ENCODE data around the gene RFT1.

RFT1 gene

DNA sequence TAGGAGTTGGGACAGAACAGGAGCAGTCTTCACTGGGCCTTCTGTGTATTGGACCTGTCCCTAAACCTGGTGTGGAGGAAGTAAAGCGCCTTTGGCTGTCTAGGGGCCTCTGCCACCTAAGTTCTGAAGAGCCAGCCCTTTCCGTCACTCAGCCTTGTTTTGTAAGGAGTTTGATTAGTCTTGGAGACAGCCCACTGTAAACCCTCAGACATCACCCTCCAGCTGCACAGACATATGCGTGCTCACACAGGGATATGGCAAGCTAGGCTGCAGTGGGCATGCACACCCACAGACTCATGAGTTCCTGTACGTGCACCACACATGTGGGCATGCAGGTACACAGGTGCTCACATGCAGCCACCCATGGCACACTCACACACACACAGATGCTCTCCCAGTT, 36.0 kb upstream of the RFT1 start:
- H3K27ac Mint-ChIP-seq: no peak overlapping the region
- H3K27me3 Mint-ChIP-seq (ENCODE audit: low read depth, poor library complexity): no peaks in the 10 kb centered on the region
- H3K4me3 Mint-ChIP-seq: no peak overlapping the region

DNA sequence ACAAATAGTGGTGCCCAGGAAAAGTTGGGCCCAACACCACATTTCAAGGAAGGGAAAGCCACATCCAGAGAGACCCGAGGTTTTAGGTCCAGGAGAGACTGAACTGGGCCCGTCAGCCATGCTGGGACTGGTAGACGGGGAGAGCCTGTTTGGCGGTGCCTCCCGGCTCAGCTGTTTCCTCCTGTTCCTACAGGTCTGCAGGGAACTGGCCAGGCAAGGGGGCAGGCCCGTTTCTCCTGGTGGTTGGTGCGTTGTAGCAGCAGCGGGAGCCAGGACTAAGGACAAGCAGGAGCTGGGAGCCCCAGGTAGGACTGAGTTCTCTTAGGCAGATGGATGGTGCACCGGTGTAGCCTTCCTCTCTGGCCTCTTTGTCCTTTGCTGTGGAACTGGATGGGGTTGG, 34.7 kb upstream of the RFT1 start:
- TF ChIP-seq, protein P1, sequence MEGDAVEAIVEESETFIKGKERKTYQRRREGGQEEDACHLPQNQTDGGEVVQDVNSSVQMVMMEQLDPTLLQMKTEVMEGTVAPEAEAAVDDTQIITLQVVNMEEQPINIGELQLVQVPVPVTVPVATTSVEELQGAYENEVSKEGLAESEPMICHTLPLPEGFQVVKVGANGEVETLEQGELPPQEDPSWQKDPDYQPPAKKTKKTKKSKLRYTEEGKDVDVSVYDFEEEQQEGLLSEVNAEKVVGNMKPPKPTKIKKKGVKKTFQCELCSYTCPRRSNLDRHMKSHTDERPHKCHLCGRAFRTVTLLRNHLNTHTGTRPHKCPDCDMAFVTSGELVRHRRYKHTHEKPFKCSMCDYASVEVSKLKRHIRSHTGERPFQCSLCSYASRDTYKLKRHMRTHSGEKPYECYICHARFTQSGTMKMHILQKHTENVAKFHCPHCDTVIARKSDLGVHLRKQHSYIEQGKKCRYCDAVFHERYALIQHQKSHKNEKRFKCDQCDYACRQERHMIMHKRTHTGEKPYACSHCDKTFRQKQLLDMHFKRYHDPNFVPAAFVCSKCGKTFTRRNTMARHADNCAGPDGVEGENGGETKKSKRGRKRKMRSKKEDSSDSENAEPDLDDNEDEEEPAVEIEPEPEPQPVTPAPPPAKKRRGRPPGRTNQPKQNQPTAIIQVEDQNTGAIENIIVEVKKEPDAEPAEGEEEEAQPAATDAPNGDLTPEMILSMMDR (IDR thresholded peaks at IDR 0.05): no peak
- H3K9me3 Mint-ChIP-seq: no peaks in the 10 kb centered on the region
- H3K4me3 Mint-ChIP-seq: no peak overlapping the region
- no peak for DNase-seq
- H3K4me1 Mint-ChIP-seq: peaks cover 62% of the 10 kb centered on the region
- peaks cover 3% of the 10 kb centered on the region for H3K27me3 Mint-ChIP-seq (ENCODE audit: low read depth, poor library complexity)
- no peaks in the 10 kb centered on the region for H3K36me3 Mint-ChIP-seq (ENCODE audit: low read depth)
- no peak overlapping the region for H3K27ac Mint-ChIP-seq

More for the DNA sequence above, 36.0 kb upstream of the RFT1 start:
- Mint-ChIP-seq H3K9me3 (no peaks in the 10 kb centered on the region), H3K36me3 (ENCODE audit: low read depth) (no peaks in the 10 kb centered on the region), H3K4me1 (peaks cover 69% of the 10 kb centered on the region)
- TF ChIP-seq, protein P1 (IDR thresholded peaks at IDR 0.05): no peak
- no peak for DNase-seq

DNA sequence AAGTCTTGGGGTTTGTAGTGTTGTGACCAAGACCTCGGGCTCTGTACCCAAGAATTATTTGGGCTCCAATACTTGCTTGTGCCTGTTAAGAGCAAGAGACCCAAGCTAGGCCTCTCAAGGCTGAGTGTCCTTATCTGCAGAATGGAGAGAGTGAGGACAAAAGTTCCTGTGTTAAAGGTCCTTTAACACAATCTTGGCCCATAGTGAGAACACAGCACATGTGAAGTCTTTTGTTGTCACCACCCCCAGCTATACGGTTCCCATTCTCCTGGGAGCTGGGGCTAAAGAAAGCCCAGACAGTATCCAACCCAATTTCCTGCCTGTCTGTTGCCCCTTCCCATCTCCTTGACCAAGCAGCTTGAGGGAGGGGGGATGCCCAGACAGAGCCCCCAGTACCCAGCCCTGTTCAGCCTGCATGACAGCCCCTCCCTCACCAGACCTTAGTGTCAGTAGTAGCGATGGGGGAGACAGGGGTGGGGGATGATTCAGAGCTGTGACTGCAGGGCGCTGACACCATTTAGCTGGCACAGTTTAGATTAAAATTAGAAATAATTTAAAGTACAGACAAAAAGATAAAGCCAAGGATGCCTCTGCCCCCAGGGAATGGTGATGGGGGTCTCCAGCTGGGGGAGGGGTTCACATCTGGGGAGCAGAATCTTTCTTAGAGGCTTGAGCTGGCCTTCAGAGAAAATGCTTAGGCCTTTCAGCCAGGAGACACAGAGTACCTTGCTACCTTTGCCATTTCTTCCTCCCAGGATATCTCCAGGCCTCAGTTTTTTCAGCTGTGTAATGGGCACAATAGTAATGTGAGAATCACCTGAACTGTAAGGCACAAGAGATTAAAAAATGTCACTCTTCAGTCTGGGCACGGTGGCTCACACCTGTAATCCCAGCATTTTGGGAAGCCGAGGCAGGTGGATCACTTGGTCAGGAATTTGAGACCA, 33.5 kb upstream of the RFT1 start:
- no peak for DNase-seq
- Mint-ChIP-seq H3K27me3 (ENCODE audit: low read depth, poor library complexity) (peaks cover 7% of the 10 kb centered on the region), H3K4me3 (peak overlapping the region; percentile 84), H3K4me1 (peaks cover 62% of the 10 kb centered on the region), H3K9me3 (no peaks in the 10 kb centered on the region), H3K36me3 (ENCODE audit: low read depth) (no peaks in the 10 kb centered on the region), H3K27ac (no peak overlapping the region)
- TF ChIP-seq, protein P1 (IDR thresholded peaks at IDR 0.05): no peak

DNA sequence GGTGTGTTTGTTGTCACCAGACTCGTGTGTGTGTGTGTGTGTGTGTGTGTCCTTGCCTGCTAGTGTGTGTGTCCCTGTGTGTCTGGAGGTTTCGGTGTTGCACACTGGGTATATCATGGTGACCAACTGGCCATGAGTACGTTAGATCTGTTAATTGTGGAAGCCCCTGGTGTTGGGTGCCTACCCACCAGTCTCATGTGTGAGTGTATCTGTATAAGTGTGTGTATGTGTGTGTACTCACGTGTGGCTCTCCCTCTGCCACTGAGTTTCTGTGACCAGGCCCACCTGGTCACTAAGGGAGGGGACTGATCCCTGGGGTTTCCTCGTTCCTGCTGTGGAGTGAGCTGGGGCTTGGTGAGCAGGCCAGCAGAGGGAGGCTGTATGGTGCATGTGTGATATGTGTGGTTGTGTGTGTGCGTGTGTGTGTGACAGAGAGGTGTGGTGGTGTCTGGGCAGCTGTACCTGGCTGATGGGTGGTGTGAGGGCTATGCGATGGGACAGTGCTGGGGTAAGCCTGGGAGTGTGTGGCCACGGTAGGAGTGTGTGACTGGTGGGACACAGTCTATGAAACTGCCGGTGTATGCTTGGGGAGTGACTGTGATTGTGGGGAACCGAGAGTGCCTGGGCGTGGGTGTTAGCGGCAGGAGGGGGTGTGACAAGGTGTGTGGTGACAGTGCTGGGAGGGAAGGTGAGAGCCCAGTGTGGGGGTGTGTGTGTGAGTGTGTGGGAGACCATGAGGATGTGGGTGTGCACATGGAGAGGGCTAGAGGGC, 32.6 kb upstream of the RFT1 start:
- Mint-ChIP-seq H3K27ac (peak overlapping the region; percentile 86), H3K36me3 (ENCODE audit: low read depth) (no peaks in the 10 kb centered on the region), H3K4me1 (peaks cover 61% of the 10 kb centered on the region), H3K27me3 (ENCODE audit: low read depth, poor library complexity) (peaks cover 10% of the 10 kb centered on the region), H3K4me3 (peak overlapping the region; percentile 84), H3K9me3 (no peaks in the 10 kb centered on the region)
- no peak for DNase-seq
- TF ChIP-seq, protein P1 (IDR thresholded peaks at IDR 0.05): no peak

DNA sequence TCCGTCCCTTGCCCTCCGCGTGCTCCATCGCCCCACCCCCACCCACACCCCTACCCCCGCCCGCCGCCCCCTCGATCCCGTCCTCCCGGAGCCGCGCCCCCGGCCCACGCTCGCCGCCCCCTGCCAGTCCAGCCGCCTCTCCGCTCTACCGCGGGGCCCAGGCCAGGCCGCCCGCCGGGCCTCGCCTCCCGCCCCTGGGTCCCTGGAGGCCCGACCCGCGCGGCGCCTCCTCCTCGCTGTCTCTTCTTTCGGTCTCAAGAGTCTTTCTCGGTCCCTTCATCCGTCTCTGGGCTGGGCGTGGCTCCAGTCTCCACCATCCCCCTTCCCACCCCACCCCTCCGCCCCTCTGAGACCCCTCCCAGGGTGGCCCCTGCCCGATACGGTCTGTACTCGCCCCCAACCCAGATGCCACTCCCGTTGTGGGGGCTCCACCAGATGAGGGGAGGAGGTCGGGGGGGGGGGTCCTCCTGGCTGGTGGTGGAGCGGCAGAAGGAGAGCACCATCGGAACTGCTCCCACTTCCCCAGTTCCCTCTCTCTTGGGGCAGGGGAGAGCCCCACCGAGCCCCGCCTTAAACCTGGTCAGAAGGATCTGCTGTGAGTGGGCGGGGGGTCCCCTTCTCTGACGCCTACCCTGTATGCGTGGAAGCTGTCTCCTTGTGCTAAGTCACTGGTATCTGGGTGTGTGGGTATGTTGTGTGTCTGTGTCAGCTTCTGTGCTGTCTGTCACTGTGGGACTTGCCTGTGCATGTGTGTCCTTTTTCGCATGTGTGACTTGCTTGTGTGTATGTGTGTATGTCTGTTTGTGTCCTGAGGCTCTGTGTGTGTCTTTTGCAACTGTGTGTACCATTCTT, 31.8 kb upstream of the RFT1 start:
- H3K4me3 Mint-ChIP-seq: peak overlapping the region; percentile 84
- peak; percentile 71 for DNase-seq
- TF ChIP-seq, protein P1 (IDR thresholded peaks at IDR 0.05): no peak
- no peaks in the 10 kb centered on the region for H3K36me3 Mint-ChIP-seq (ENCODE audit: low read depth)
- peaks cover 61% of the 10 kb centered on the region for H3K4me1 Mint-ChIP-seq
- peaks cover 11% of the 10 kb centered on the region for H3K27me3 Mint-ChIP-seq (ENCODE audit: low read depth, poor library complexity)
- H3K9me3 Mint-ChIP-seq: no peaks in the 10 kb centered on the region
- H3K27ac Mint-ChIP-seq: peak overlapping the region; percentile 68

Data from nephron progenitor cell (in vitro differentiated cells).